ENCODE measurements around the gene GNB5. TPM values are rescaled to one million over a fixed set of nuclear protein-coding genes. Genes with fewer than 3 reads are reported as not detected.

GNB5 gene
- total and polyA plus RNA-seq, 2 of the 13 experiments (the other 11 are each of a cell fraction or from before 2014, with no cell fraction given), result 13.7 to 14.4 TPM

DNA sequence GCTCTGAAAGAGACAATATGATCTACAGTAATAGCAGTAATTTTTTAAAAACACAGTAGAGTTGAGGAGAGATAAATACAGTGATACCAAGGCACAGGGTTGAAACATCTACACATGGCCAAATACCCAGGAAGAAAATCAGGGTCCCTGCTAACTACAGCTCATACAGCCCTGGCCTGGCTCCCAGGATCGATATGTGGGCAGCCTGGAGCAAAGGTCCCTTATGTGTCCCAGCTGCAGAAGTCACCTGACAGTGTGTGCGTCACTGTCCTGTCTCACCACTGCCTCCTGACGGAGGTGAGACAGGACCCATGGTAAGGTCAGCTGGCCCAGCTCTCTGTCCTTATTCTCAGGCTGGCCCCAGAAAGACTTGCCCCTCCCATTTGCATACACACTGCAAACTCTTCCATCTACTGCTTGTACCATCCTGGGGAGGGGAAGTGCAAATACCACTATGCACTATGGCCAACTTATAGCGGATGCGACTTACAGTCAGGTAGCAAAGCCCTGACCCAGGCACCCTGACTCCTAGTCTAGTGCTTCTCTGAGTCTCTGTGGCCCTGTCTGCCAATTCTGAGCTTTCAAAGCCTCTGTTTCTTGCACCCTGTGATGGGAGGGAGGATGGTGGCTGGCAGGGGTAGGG, 56.6 kb downstream of the GNB5 start (continued):
- TF ChIP-seq, protein P1, sequence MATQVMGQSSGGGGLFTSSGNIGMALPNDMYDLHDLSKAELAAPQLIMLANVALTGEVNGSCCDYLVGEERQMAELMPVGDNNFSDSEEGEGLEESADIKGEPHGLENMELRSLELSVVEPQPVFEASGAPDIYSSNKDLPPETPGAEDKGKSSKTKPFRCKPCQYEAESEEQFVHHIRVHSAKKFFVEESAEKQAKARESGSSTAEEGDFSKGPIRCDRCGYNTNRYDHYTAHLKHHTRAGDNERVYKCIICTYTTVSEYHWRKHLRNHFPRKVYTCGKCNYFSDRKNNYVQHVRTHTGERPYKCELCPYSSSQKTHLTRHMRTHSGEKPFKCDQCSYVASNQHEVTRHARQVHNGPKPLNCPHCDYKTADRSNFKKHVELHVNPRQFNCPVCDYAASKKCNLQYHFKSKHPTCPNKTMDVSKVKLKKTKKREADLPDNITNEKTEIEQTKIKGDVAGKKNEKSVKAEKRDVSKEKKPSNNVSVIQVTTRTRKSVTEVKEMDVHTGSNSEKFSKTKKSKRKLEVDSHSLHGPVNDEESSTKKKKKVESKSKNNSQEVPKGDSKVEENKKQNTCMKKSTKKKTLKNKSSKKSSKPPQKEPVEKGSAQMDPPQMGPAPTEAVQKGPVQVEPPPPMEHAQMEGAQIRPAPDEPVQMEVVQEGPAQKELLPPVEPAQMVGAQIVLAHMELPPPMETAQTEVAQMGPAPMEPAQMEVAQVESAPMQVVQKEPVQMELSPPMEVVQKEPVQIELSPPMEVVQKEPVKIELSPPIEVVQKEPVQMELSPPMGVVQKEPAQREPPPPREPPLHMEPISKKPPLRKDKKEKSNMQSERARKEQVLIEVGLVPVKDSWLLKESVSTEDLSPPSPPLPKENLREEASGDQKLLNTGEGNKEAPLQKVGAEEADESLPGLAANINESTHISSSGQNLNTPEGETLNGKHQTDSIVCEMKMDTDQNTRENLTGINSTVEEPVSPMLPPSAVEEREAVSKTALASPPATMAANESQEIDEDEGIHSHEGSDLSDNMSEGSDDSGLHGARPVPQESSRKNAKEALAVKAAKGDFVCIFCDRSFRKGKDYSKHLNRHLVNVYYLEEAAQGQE (IDR thresholded peaks at IDR 0.05; ENCODE audit: borderline replicate concordance in 1 of 2, low read depth in 1 of 2, low read length in 2 of 2), result peak in 1 of 2 experiments; percentile 29; a peak in 1 of 4 replicates
- TF ChIP-seq, protein P2, sequence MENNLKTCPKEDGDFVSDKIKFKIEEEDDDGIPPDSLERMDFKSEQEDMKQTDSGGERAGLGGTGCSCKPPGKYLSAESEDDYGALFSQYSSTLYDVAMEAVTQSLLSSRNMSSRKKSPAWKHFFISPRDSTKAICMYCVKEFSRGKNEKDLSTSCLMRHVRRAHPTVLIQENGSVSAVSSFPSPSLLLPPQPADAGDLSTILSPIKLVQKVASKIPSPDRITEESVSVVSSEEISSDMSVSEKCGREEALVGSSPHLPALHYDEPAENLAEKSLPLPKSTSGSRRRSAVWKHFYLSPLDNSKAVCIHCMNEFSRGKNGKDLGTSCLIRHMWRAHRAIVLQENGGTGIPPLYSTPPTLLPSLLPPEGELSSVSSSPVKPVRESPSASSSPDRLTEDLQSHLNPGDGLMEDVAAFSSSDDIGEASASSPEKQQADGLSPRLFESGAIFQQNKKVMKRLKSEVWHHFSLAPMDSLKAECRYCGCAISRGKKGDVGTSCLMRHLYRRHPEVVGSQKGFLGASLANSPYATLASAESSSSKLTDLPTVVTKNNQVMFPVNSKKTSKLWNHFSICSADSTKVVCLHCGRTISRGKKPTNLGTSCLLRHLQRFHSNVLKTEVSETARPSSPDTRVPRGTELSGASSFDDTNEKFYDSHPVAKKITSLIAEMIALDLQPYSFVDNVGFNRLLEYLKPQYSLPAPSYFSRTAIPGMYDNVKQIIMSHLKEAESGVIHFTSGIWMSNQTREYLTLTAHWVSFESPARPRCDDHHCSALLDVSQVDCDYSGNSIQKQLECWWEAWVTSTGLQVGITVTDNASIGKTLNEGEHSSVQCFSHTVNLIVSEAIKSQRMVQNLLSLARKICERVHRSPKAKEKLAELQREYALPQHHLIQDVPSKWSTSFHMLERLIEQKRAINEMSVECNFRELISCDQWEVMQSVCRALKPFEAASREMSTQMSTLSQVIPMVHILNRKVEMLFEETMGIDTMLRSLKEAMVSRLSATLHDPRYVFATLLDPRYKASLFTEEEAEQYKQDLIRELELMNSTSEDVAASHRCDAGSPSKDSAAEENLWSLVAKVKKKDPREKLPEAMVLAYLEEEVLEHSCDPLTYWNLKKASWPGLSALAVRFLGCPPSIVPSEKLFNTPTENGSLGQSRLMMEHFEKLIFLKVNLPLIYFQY (CRISPR knock-in tag; IDR thresholded peaks at IDR 0.05; ENCODE audit: borderline replicate concordance), result no peak
- TF ChIP-seq KMT2A (CRISPR knock-in tag; IDR thresholded peaks at IDR 0.05), result no peak; the same call in 1 of the 2 replicates
- TF ChIP-seq ZNF282 (IDR thresholded peaks at IDR 0.05; ENCODE audit: partially characterized antibody), result no peak
- TF ChIP-seq, protein P3, sequence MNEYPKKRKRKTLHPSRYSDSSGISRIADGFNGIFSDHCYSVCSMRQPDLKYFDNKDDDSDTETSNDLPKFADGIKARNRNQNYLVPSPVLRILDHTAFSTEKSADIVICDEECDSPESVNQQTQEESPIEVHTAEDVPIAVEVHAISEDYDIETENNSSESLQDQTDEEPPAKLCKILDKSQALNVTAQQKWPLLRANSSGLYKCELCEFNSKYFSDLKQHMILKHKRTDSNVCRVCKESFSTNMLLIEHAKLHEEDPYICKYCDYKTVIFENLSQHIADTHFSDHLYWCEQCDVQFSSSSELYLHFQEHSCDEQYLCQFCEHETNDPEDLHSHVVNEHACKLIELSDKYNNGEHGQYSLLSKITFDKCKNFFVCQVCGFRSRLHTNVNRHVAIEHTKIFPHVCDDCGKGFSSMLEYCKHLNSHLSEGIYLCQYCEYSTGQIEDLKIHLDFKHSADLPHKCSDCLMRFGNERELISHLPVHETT (CRISPR knock-in tag; conservative IDR thresholded peaks at IDR 0.05), result no peak
- TF ChIP-seq YEATS4 (CRISPR knock-in tag; IDR thresholded peaks at IDR 0.05; ENCODE audit: borderline replicate concordance), result peak; percentile 65; the same call in 1 of the 2 replicates
- TF ChIP-seq, protein P4, sequence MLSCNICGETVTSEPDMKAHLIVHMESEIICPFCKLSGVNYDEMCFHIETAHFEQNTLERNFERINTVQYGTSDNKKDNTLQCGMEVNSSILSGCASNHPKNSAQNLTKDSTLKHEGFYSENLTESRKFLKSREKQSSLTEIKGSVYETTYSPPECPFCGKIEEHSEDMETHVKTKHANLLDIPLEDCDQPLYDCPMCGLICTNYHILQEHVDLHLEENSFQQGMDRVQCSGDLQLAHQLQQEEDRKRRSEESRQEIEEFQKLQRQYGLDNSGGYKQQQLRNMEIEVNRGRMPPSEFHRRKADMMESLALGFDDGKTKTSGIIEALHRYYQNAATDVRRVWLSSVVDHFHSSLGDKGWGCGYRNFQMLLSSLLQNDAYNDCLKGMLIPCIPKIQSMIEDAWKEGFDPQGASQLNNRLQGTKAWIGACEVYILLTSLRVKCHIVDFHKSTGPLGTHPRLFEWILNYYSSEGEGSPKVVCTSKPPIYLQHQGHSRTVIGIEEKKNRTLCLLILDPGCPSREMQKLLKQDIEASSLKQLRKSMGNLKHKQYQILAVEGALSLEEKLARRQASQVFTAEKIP (CRISPR knock-in tag; IDR thresholded peaks at IDR 0.05; ENCODE audit: borderline replicate concordance), result no peak
- TF ChIP-seq, protein P5, sequence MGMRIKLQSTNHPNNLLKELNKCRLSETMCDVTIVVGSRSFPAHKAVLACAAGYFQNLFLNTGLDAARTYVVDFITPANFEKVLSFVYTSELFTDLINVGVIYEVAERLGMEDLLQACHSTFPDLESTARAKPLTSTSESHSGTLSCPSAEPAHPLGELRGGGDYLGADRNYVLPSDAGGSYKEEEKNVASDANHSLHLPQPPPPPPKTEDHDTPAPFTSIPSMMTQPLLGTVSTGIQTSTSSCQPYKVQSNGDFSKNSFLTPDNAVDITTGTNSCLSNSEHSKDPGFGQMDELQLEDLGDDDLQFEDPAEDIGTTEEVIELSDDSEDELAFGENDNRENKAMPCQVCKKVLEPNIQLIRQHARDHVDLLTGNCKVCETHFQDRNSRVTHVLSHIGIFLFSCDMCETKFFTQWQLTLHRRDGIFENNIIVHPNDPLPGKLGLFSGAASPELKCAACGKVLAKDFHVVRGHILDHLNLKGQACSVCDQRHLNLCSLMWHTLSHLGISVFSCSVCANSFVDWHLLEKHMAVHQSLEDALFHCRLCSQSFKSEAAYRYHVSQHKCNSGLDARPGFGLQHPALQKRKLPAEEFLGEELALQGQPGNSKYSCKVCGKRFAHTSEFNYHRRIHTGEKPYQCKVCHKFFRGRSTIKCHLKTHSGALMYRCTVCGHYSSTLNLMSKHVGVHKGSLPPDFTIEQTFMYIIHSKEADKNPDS (CRISPR knock-in tag; IDR thresholded peaks at IDR 0.05), result no peak
- peak; percentile 44; the same call in 1 of the 2 replicates for TF ChIP-seq NR2C2 (CRISPR knock-in tag; IDR thresholded peaks at IDR 0.05; ENCODE audit: borderline replicate concordance)
- peak; percentile 83; the same call in 1 of the 2 replicates for TF ChIP-seq FOXK1 (CRISPR knock-in tag; IDR thresholded peaks at IDR 0.05; ENCODE audit: borderline replicate concordance, low read depth)
- TF ChIP-seq ZNF343 (CRISPR knock-in tag; IDR thresholded peaks at IDR 0.05), result no peak
- TF ChIP-seq AKAP8 (CRISPR knock-in tag; IDR thresholded peaks at IDR 0.05), result no peak
- TF ChIP-seq, protein P6, sequence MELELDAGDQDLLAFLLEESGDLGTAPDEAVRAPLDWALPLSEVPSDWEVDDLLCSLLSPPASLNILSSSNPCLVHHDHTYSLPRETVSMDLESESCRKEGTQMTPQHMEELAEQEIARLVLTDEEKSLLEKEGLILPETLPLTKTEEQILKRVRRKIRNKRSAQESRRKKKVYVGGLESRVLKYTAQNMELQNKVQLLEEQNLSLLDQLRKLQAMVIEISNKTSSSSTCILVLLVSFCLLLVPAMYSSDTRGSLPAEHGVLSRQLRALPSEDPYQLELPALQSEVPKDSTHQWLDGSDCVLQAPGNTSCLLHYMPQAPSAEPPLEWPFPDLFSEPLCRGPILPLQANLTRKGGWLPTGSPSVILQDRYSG (CRISPR knock-in tag; IDR thresholded peaks at IDR 0.05), result no peak

Measured in HepG2 (cell line).